K562 (cell line): ENCODE measurements around the gene PIP5K1B. TPM values are rescaled to one million over a fixed set of nuclear protein-coding genes. Genes with fewer than 3 reads are reported as not detected.

ENCODE experiments used
- ATAC-seq: fragments of 200-7000 bp; cut with Tn5 transposase; 3 replicates; pipeline ENCODE4 v1.9.1; 2020; ENCODE audit warnings: moderate library complexity
- BruUV-seq: library from RNA; stranded (reverse); fragments of 400-500 nt; replicated peaks from 2 replicates; lab custom pipeline; 2021; lab: Mats Ljungman, UMichigan
- CTCF ChIA-PET: fragments of 300-600 bp; formaldehyde crosslinking; extraction: SDS; loops from one replicate; lab custom pipeline; 2021; ENCODE audit warnings: low intra/inter-chr PET ratio; lab: Yijun Ruan, JAX
- POLR2A ChIA-PET: fragments of 300-600, 350-650 bp; sonication (Branson Sonifier 250); formaldehyde crosslinking; extraction: SDS; loops from one replicate; lab custom pipeline; 2021; ENCODE audit warnings: antibody characterized with exemption, inconsistent platforms; lab: Yijun Ruan, JAX
- DNase-seq, 4 experiments: peaks; one replicate each; pipeline versions ENCODE4 v3.0.0 to v3.0.0-alpha.2; 2011 to 2018; ENCODE audit warnings: low spot score in 3 of 4, mixed read lengths in 3 of 4; ENCODE audit errors: extremely low read depth in 1 of 4
- FAIRE-seq: peaks from 2 replicates; lab custom pipeline; 2011; peaks lifted over from hg19 to GRCh38; lab: Jason Lieb, UNC
- H2AFZ ChIP-seq: 2 replicates; pipeline ENCODE4 v1.6.0; 2011; ENCODE audit warnings: low read depth, low read length, control low read depth, inconsistent platforms
- H3K27ac ChIP-seq: fragments of 200-600 bp; 3 replicates; pipeline ENCODE4 v1.8.0; 2011; ENCODE audit warnings: low read depth, mild to moderate bottlenecking, control low read depth, inconsistent platforms, low read length, moderate library complexity, mixed read lengths; ENCODE audit errors: extremely low read depth
- H3K27me3 ChIP-seq, 2 experiments: fragments of 300-600 bp in 1 of 2; 2 replicates in 1 of 2; 3 replicates in 1 of 2; pipeline versions ENCODE4 v1.6.0 to v1.8.0; 2011; ENCODE audit warnings: inconsistent platforms in 2 of 2, low read length in 2 of 2, mild to moderate bottlenecking in 1 of 2, mixed read lengths in 1 of 2, moderate library complexity in 1 of 2; ENCODE audit not compliant: control insufficient read depth in 2 of 2, insufficient read depth in 2 of 2
- H3K36me3 ChIP-seq: fragments of 300-600 bp; 3 replicates; pipeline ENCODE4 v1.8.0; 2011; ENCODE audit warnings: mild to moderate bottlenecking, low read length, inconsistent platforms; ENCODE audit not compliant: control insufficient read depth, insufficient read depth
- H3K4me1 ChIP-seq, 2 experiments: fragments of 200-600 bp in 1 of 2; replicated peaks in 1 of 2; 2 replicates in 1 of 2; 3 replicates in 1 of 2; pipeline versions ENCODE4 v1.5.1 to v1.8.0; 2011; ENCODE audit warnings: inconsistent platforms in 2 of 2, low read length in 2 of 2, mild to moderate bottlenecking in 1 of 2, mixed read lengths in 1 of 2, moderate library complexity in 1 of 2; ENCODE audit not compliant: control insufficient read depth in 2 of 2, insufficient read depth in 2 of 2
- H3K4me2 ChIP-seq: 2 replicates; pipeline ENCODE4 v1.6.1; 2011; ENCODE audit warnings: low read length, control low read depth, inconsistent platforms, mixed read lengths; ENCODE audit not compliant: insufficient read depth
- H3K4me3 ChIP-seq: fragments of 200-600 bp; sonication (generic), shearing (Covaris generic); 2 replicates; pipeline ENCODE4 v1.5.1; 2016; ENCODE audit warnings: control low read depth, inconsistent platforms
- H3K79me2 ChIP-seq: fragments of 200-600 bp; 3 replicates; pipeline ENCODE4 v1.8.0; 2011; ENCODE audit warnings: low read length, inconsistent platforms; ENCODE audit not compliant: control insufficient read depth, insufficient read depth
- H3K9ac ChIP-seq, 2 experiments: 2 replicates each; pipeline versions ENCODE4 v1.6.0 to v1.6.1; 2011; ENCODE audit warnings: low read depth in 2 of 2, low read length in 2 of 2, control low read depth in 1 of 2, inconsistent platforms in 1 of 2, mild to moderate bottlenecking in 1 of 2, mixed read lengths in 1 of 2; ENCODE audit not compliant: insufficient read depth in 1 of 2
- H3K9me1 ChIP-seq: one replicate; pipeline ENCODE4 v1.6.0; 2011; ENCODE audit warnings: inconsistent platforms, mild to moderate bottlenecking, low read length, moderate library complexity; ENCODE audit not compliant: control insufficient read depth, insufficient read depth
- H3K9me3 ChIP-seq: replicated peaks from 2 replicates; pipeline ENCODE4 v1.5.1; 2011; ENCODE audit warnings: low read depth, low read length, inconsistent platforms; ENCODE audit not compliant: control insufficient read depth, insufficient read depth
- H4K20me1 ChIP-seq: replicated peaks from 2 replicates; pipeline ENCODE4 v1.6.1; 2011; ENCODE audit warnings: low read length, inconsistent platforms, mixed read lengths; ENCODE audit not compliant: control insufficient read depth, insufficient read depth
- ARHGAP35 ChIP-seq: fragments of 450-650 bp; IDR thresholded peaks from 2 replicates; pipeline ENCODE4 v1.6.1; 2018; ENCODE audit not compliant: partially characterized antibody
- BRD9 ChIP-seq: fragments of 450-650 bp; IDR thresholded peaks from 2 replicates; pipeline ENCODE4 v1.6.1; 2018; ENCODE audit warnings: low read depth; ENCODE audit not compliant: partially characterized antibody
- CCNT2 ChIP-seq: IDR thresholded peaks from 2 replicates; pipeline ENCODE4 v1.6.1; 2011; ENCODE audit warnings: borderline replicate concordance, low read depth, mild to moderate bottlenecking, moderate library complexity, mixed read lengths, low read length; ENCODE audit not compliant: insufficient read length; ENCODE audit errors: extremely low read depth
- CHAMP1 ChIP-seq: fragments of 450-650 bp; IDR thresholded peaks from 2 replicates; pipeline ENCODE4 v1.6.1; 2016; ENCODE audit warnings: mild to moderate bottlenecking
- CREB3L1 ChIP-seq: fragments of 450-650 bp; IDR thresholded peaks from 2 replicates; pipeline ENCODE4 v1.6.1; 2014; ENCODE audit warnings: low read depth, mild to moderate bottlenecking, moderate library complexity, borderline replicate concordance
- FOSL1 ChIP-seq: fragments of 200-800 bp; sonication (Bioruptor generic); conservative IDR thresholded peaks from 2 replicates; pipeline ENCODE4 v1.6.1; 2016; ENCODE audit warnings: missing genetic modification characterization, missing compliant biosample characterization
- STAG1 ChIP-seq: sonication (generic); formaldehyde crosslinking; IDR thresholded peaks from 2 replicates; pipeline ENCODE4 v1.5.0; 2020; ENCODE audit warnings: missing genetic modification reagents, borderline replicate concordance
- ZBTB33 ChIP-seq: sonication (generic); formaldehyde crosslinking; IDR thresholded peaks from 2 replicates; pipeline ENCODE4 v1.8.1; 2023; ENCODE audit warnings: mild to moderate bottlenecking, missing genetic modification reagents
- ZNF324 ChIP-seq: fragments of 250-450 bp; sonication (Bioruptor Pico); IDR thresholded peaks from 2 replicates; pipeline ENCODE4 v1.4.0; 2020; ENCODE audit warnings: mild to moderate bottlenecking
- ZNF75A ChIP-seq: fragments of 450-650 bp; formaldehyde crosslinking; IDR thresholded peaks from 2 replicates; pipeline ENCODE4 v1.4.0; 2020; ENCODE audit warnings: mild to moderate bottlenecking
- WGBS: fragments of 100-300 bp; shearing (Covaris generic); methylation state at CpG from one replicate; pipeline ENCODE4 v1.1.6; 2016; ENCODE audit warnings: low coverage, mixed read lengths; ENCODE audit not compliant: insufficient coverage; ENCODE audit errors: missing lambda C conversion rate; 5-methylcytosine and 5-hydroxymethylcytosine counted together
- in situ Hi-C: fragments of 300-500 bp; cut with MboI; formaldehyde crosslinking; loops from 4 replicates; pipeline ENCODE4 v1.15.0; 2018; ENCODE audit warnings: inconsistent platforms, mixed read lengths
- intact Hi-C: fragments of 100-400 bp; cut with micrococcal nuclease; formaldehyde crosslinking; loops from 2 replicates; pipeline ENCODE4 v1.14.2; 2022
- polyA plus RNA-seq, 8 experiments: library from polyadenylated mRNA; depleted of rRNA in 4 of 8; stranded (reverse) in 5 of 8; unstranded in 3 of 8; fragments of >200 nt; fragmentation: Nextera tagmentation in 2 of 8; fragmentation: Illumina TruSeq in 1 of 8; extraction: Ambion mirVana in 2 of 8; extraction: Trizol in 1 of 8; gene quantifications; 2 replicates each; pipeline versions ENCODE4 v1.2.1 to v1.2.3, GENCODE V29; 2011 to 2014; ENCODE audit warnings: inconsistent platforms in 1 of 8, missing spikeins in 1 of 8
- total RNA-seq, 7 experiments: library from RNA; depleted of rRNA in 6 of 7; stranded (reverse); fragments of >200 nt in 6 of 7; fragmentation: Illumina TruSeq in 2 of 7; extraction: Trizol in 2 of 7; gene quantifications; 2 replicates each; pipeline versions ENCODE4 v1.2.1 to v1.2.3, GENCODE V29; 2011 to 2021; ENCODE audit warnings: low replicate concordance in 1 of 7
- TF ChIP-seq, protein P1 (sequence below): fragments of 450-650 bp; IDR thresholded peaks from 2 replicates; pipeline ENCODE4 v1.7.0; 2016; ENCODE audit warnings: borderline replicate concordance

PIP5K1B gene
- total and polyA plus RNA-seq, 9 of the 15 experiments (the other 6 are each of a cell fraction or from before 2014, with no cell fraction given), result 3.1 to 12.9 (median 7.4) TPM

DNA sequence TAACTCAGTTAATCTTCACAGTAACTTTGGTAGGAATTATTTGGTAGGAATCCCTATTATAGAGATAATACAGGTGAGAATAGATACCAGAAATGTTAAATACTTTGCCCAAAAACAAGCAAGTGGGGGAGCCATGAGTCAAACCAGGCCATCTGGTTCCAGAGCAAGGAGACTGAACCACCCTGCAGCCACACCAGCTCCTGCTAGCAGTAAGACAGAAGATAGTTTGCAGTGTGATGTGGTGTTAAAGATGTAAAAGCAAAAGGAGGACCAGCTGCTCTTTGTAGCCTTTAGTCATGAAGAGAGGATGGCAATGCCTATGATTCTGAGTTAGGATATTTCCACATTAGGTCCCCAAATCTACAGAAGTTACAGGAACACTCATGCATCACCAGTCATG, 207.5 kb downstream of the PIP5K1B start (continued):
- TF ChIP-seq ZBTB33 (CRISPR knock-in tag), result no peak

- no peak for ATAC-seq
- no peaks in the 10 kb centered on the region for H4K20me1 ChIP-seq
- H3K9me3 ChIP-seq, result no peaks in the 10 kb centered on the region
- CTCF ChIA-PET, result no interaction called here
- BruUV-seq, result no TSS peak
- H3K4me1 ChIP-seq, result no peaks in the 10 kb centered on the region; a peak in 2 of 5 replicates
- H3K79me2 ChIP-seq, result no peaks in the 10 kb centered on the region
- H3K27me3 ChIP-seq, result no peaks in the 10 kb centered on the region
- in situ Hi-C loops (no loop called here), intact Hi-C loops (no loop called here)
- H2AFZ ChIP-seq, result no peak overlapping the region
- no peak overlapping the region for H3K4me3 ChIP-seq
- POLR2A ChIA-PET, result no interaction called here
- H3K27ac ChIP-seq, result no peak overlapping the region
- no peak for FAIRE-seq
- WGBS, result 25% methylated on average over 1 of the region's 1 CpG
- no peak overlapping the region for H3K4me2 ChIP-seq
- H3K9me1 ChIP-seq, result no peaks in the 10 kb centered on the region
- TF ChIP-seq CHAMP1 (no peak), FOSL1 (tag) (no peak), CCNT2 (no peak), BRD9 (no peak), ARHGAP35 (no peak), CREB3L1 (no peak), STAG1 (CRISPR knock-in tag) (no peak), ZNF324 (no peak), ZNF75A (CRISPR knock-in tag) (no peak)
- TF ChIP-seq, protein P1, sequence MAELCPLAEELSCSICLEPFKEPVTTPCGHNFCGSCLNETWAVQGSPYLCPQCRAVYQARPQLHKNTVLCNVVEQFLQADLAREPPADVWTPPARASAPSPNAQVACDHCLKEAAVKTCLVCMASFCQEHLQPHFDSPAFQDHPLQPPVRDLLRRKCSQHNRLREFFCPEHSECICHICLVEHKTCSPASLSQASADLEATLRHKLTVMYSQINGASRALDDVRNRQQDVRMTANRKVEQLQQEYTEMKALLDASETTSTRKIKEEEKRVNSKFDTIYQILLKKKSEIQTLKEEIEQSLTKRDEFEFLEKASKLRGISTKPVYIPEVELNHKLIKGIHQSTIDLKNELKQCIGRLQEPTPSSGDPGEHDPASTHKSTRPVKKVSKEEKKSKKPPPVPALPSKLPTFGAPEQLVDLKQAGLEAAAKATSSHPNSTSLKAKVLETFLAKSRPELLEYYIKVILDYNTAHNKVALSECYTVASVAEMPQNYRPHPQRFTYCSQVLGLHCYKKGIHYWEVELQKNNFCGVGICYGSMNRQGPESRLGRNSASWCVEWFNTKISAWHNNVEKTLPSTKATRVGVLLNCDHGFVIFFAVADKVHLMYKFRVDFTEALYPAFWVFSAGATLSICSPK, result no peak
- H3K9ac ChIP-seq, result no peak overlapping the region
- no peak for DNase-seq
- 0 out of 3 replicates have a peak, but pooled peaks cover 3% of the 10 kb centered on the region for H3K36me3 ChIP-seq
Observed at GRCh38 chr9:68913054-68913453, 208.0 kb downstream of the PIP5K1B start.
